HCT116 (cell line): ENCODE measurements around the gene LCE3B. TPM values are rescaled to one million over a fixed set of nuclear protein-coding genes. Genes with fewer than 3 reads are reported as not detected.

Experiments
- ATAC-seq: fragments of 200-7000 bp; cut with Tn5 transposase; 2 replicates; pipeline ENCODE4 v1.9.1; 2020; ENCODE audit warnings: mild to moderate bottlenecking, moderate library complexity
- BruUV-seq: library from RNA; stranded (reverse); fragments of 400-500 nt; replicated peaks from 2 replicates; lab custom pipeline; 2021; lab: Mats Ljungman, UMichigan
- CTCF ChIA-PET: fragments of 300-600 bp; sonication (Branson Sonifier 250); formaldehyde crosslinking; loops from one replicate; lab custom pipeline; 2021; ENCODE audit warnings: antibody characterized with exemption; lab: Charles Lee
- POLR2A ChIA-PET: fragments of 300-600, 350-600 bp; sonication (Branson Sonifier 250); formaldehyde crosslinking; loops from one replicate; lab custom pipeline; 2021; ENCODE audit warnings: antibody characterized with exemption; lab: Charles Lee
- RAD21 ChIA-PET, 2 experiments: fragments of 300-600 bp; sonication (Branson Sonifier 250); formaldehyde crosslinking; loops; one replicate each; lab custom pipeline; 2023; ENCODE audit warnings: low total read pairs in 2 of 2; ENCODE audit not compliant: uncharacterized antibody in 2 of 2, unreplicated experiment in 2 of 2, low non-redundant PET in 1 of 2; lab: Charles Lee
- DNase-seq: peaks from one replicate; pipeline ENCODE4 v3.0.0-alpha.2; 2010; ENCODE audit warnings: low read depth, low spot score
- H2AFZ ChIP-seq: fragments of 200-600 bp; shearing (Covaris generic), sonication (generic); 2 replicates; pipeline ENCODE4 v1.6.1; 2017; ENCODE audit warnings: low read depth, mixed run types, mixed read lengths, antibody characterized with exemption, low read length; ENCODE audit not compliant: poor library complexity, severe bottlenecking
- H3K27ac ChIP-seq: 2 replicates; pipeline ENCODE4 v1.5.1; 2012; ENCODE audit warnings: low read depth, low read length
- H3K27me3 ChIP-seq: fragments of 200-600 bp; sonication (generic); 2 replicates; pipeline ENCODE4 v1.6.1; 2016; ENCODE audit warnings: mixed run types, low read length, mixed read lengths; ENCODE audit not compliant: insufficient read depth
- H3K36me3 ChIP-seq, 2 experiments: fragments of 200-500 bp in 1 of 2; fragments of 200-600 bp in 1 of 2; sonication (Bioruptor generic) in 1 of 2; sonication (generic) in 1 of 2; 2 replicates each; pipeline versions ENCODE4 v1.5.1 to v1.6.1; 2014 to 2016; ENCODE audit warnings: low read length in 2 of 2, inconsistent platforms in 1 of 2, mixed read lengths in 1 of 2, mixed run types in 1 of 2; ENCODE audit not compliant: insufficient read depth in 2 of 2, control insufficient read depth in 1 of 2
- H3K4me1 ChIP-seq, 2 experiments: fragments of 200-600 bp in 1 of 2; sonication (generic) in 1 of 2; 2 replicates each; pipeline versions ENCODE4 v1.5.1 to v1.6.1; 2012 to 2017; ENCODE audit warnings: low read length in 2 of 2, inconsistent platforms in 1 of 2, mild to moderate bottlenecking in 1 of 2, mixed read lengths in 1 of 2, mixed run types in 1 of 2, moderate library complexity in 1 of 2; ENCODE audit not compliant: insufficient read depth in 2 of 2, control insufficient read depth in 1 of 2
- H3K4me2 ChIP-seq: fragments of 200-600 bp; sonication (generic); 2 replicates; pipeline ENCODE4 v1.6.1; 2017; ENCODE audit warnings: mixed run types, low read length, mixed read lengths
- H3K4me3 ChIP-seq, 2 experiments: fragments of 200-600 bp in 1 of 2; sonication (generic) in 1 of 2; replicated peaks in 1 of 2; 2 replicates each; pipeline ENCODE4 v1.5.1; 2011 to 2016; ENCODE audit warnings: low read length in 2 of 2, control low read depth in 1 of 2, low read depth in 1 of 2, mild to moderate bottlenecking in 1 of 2, mixed read lengths in 1 of 2, mixed run types in 1 of 2
- H3K79me2 ChIP-seq: fragments of 200-600 bp; sonication (generic); 2 replicates; pipeline ENCODE4 v1.6.1; 2017; ENCODE audit warnings: mild to moderate bottlenecking, mixed run types, low read length, moderate library complexity, mixed read lengths; ENCODE audit not compliant: insufficient read depth
- H3K9ac ChIP-seq: fragments of 200-600 bp; sonication (generic); 2 replicates; pipeline ENCODE4 v1.6.1; 2016; ENCODE audit warnings: low read length, mixed read lengths
- H3K9me2 ChIP-seq: fragments of 200-600 bp; sonication (generic), shearing (Covaris generic); 2 replicates; pipeline ENCODE4 v1.6.1; 2017; ENCODE audit warnings: mixed run types, mild to moderate bottlenecking, moderate library complexity; ENCODE audit not compliant: insufficient read depth
- H3K9me3 ChIP-seq, 2 experiments: fragments of 200-500 bp in 1 of 2; fragments of 200-600 bp in 1 of 2; sonication (Bioruptor generic) in 1 of 2; sonication (generic) in 1 of 2; 2 replicates each; pipeline ENCODE4 v1.6.1; 2014 to 2017; ENCODE audit warnings: low read length in 2 of 2, mixed read lengths in 2 of 2, inconsistent platforms in 1 of 2, low read depth in 1 of 2, mild to moderate bottlenecking in 1 of 2, mixed run types in 1 of 2, moderate library complexity in 1 of 2; ENCODE audit not compliant: control insufficient read depth in 1 of 2, insufficient read depth in 1 of 2
- H4K20me1 ChIP-seq: fragments of 200-600 bp; sonication (generic), shearing (Covaris generic); 2 replicates; pipeline ENCODE4 v1.6.1; 2017; ENCODE audit warnings: mixed run types, mild to moderate bottlenecking, moderate library complexity; ENCODE audit not compliant: insufficient read depth
- CEBPB ChIP-seq: IDR thresholded peaks from 2 replicates; pipeline ENCODE4 v1.6.1; 2012; ENCODE audit warnings: low read depth
- EGR1 ChIP-seq: IDR thresholded peaks from 2 replicates; pipeline ENCODE4 v1.6.1; 2012; ENCODE audit warnings: low read depth
- ELF1 ChIP-seq: IDR thresholded peaks from 2 replicates; pipeline ENCODE4 v1.6.1; 2012; ENCODE audit warnings: low read depth, borderline replicate concordance
- EZH2 ChIP-seq: fragments of 200-600 bp; sonication (generic); IDR thresholded peaks from 2 replicates; pipeline ENCODE4 v1.6.1; 2017; ENCODE audit warnings: antibody characterized with exemption, mixed run types
- EZH2phosphoT487 ChIP-seq: fragments of 200-600 bp; IDR thresholded peaks from 2 replicates; pipeline ENCODE4 v1.6.1; 2018; ENCODE audit warnings: antibody characterized with exemption, borderline replicate concordance
- FOSL1 ChIP-seq: IDR thresholded peaks from 2 replicates; pipeline ENCODE4 v1.6.1; 2012; ENCODE audit warnings: low read depth
- JUND ChIP-seq: IDR thresholded peaks from 2 replicates; pipeline ENCODE4 v1.6.1; 2012
- POLR2AphosphoS5 ChIP-seq: IDR thresholded peaks from 2 replicates; pipeline ENCODE4 v1.6.1; 2011; ENCODE audit warnings: mild to moderate bottlenecking, low read depth, low read length, moderate library complexity
- SP1 ChIP-seq: IDR thresholded peaks from 2 replicates; pipeline ENCODE4 v1.6.1; 2012; ENCODE audit warnings: low read depth
- SRF ChIP-seq: IDR thresholded peaks from 2 replicates; pipeline ENCODE4 v1.6.1; 2012; ENCODE audit warnings: low read depth
- TCF7L2 ChIP-seq: IDR thresholded peaks from 2 replicates; pipeline ENCODE4 v1.7.0; 2011; ENCODE audit warnings: borderline replicate concordance, inconsistent platforms; ENCODE audit not compliant: insufficient read depth, insufficient read length; ENCODE audit errors: extremely low read depth
- ZFX ChIP-seq: fragments of 450-650 bp; IDR thresholded peaks from 2 replicates; pipeline ENCODE4 v1.6.1; 2017
- ZNF274 ChIP-seq: fragments of 200-500 bp; sonication (Bioruptor generic); IDR thresholded peaks from 2 replicates; pipeline ENCODE4 v1.6.1; 2014; ENCODE audit warnings: mild to moderate bottlenecking, low read depth, low read length, inconsistent platforms
- intact Hi-C: fragments of 100-400 bp; cut with micrococcal nuclease; formaldehyde crosslinking; loops from 2 replicates; pipeline ENCODE4 v1.10.0; 2022
- total RNA-seq: library from RNA; stranded (reverse); gene quantifications from one replicate; pipeline ENCODE4 v1.2.1, GENCODE V29; 2021; ENCODE audit not compliant: unreplicated experiment
- TF ChIP-seq, protein P1 (sequence below): IDR thresholded peaks from 2 replicates; pipeline ENCODE4 v1.6.1; 2012
- TF ChIP-seq, protein P2 (sequence below): IDR thresholded peaks from 2 replicates; pipeline ENCODE4 v1.6.1; 2011; ENCODE audit warnings: mild to moderate bottlenecking, low read length, moderate library complexity; ENCODE audit not compliant: insufficient replicate concordance; ENCODE audit errors: extremely low read depth
- TF ChIP-seq, protein P3 (sequence below), 3 experiments: fragments of 200-600 bp in 1 of 3; sonication (generic) in 1 of 3; IDR thresholded peaks in 2 of 3; conservative IDR thresholded peaks in 1 of 3; 2 replicates each; pipeline ENCODE4 v1.5.1; 2012 to 2017; ENCODE audit warnings: low read depth in 2 of 3, low read length in 2 of 3, antibody characterized with exemption in 1 of 3, borderline replicate concordance in 1 of 3, control low read depth in 1 of 3, mild to moderate bottlenecking in 1 of 3, mixed read lengths in 1 of 3, mixed run types in 1 of 3, moderate library complexity in 1 of 3; ENCODE audit not compliant: insufficient read depth in 1 of 3
- TF ChIP-seq, protein P4 (sequence below): IDR thresholded peaks from 2 replicates; pipeline ENCODE4 v1.6.1; 2012
- TF ChIP-seq, protein P5 (sequence below): IDR thresholded peaks from 2 replicates; pipeline ENCODE4 v1.6.1; 2012; ENCODE audit warnings: low read depth

LCE3B gene
- total RNA-seq, 1 experiment from 2014 or later: not detected

DNA sequence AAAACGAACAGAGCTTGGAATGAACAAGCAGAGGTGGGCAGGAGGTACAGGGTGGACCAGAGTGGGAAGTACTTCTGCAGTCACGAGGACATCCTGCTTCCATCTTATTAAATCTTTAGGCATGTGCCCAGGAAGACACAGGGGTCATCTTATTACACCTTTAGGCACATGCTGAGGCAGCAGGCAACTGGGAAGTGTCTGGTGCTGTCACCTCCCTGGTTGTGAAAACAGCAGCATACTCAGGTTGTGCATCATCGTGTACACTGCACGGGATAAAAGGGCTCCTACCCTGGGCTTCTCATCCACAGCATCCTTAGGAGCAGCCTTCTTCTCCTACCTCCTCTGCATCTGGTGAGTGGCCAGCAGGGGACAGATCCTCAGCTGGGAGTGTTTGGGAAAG, 13.7 kb upstream of the LCE3B start, which contains the start of gene LCE3C:
LCE3C (plus strand) TSS at position 301 of the 400 bp plus-strand sequence. CDS start 498 bp downstream, outside the sequence.
- H4K20me1 ChIP-seq: no peaks in the 10 kb centered on the region
- ChIA-PET RAD21 (no interaction called here), POLR2A (no interaction called here), CTCF (no interaction called here)
- H3K9ac ChIP-seq: no peak within 1 kb of the TSS
- no peak within 1 kb of the TSS for H3K4me3 ChIP-seq
- no peaks in the 10 kb centered on the region for H3K79me2 ChIP-seq
- intact Hi-C loops: no loop called here
- no peak within 1 kb of the TSS for H3K4me2 ChIP-seq
- TF ChIP-seq EZH2phosphoT487 (no peak), EGR1 (no peak), CEBPB (no peak), ELF1 (no peak), ZFX (no peak), SP1 (no peak), JUND (no peak), TCF7L2 (no peak), EZH2 (no peak), POLR2AphosphoS5 (no peak), FOSL1 (no peak), ZNF274 (no peak), SRF (no peak)
- TF ChIP-seq, protein P1, sequence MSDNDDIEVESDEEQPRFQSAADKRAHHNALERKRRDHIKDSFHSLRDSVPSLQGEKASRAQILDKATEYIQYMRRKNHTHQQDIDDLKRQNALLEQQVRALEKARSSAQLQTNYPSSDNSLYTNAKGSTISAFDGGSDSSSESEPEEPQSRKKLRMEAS: no peak
- TF ChIP-seq, protein P2, sequence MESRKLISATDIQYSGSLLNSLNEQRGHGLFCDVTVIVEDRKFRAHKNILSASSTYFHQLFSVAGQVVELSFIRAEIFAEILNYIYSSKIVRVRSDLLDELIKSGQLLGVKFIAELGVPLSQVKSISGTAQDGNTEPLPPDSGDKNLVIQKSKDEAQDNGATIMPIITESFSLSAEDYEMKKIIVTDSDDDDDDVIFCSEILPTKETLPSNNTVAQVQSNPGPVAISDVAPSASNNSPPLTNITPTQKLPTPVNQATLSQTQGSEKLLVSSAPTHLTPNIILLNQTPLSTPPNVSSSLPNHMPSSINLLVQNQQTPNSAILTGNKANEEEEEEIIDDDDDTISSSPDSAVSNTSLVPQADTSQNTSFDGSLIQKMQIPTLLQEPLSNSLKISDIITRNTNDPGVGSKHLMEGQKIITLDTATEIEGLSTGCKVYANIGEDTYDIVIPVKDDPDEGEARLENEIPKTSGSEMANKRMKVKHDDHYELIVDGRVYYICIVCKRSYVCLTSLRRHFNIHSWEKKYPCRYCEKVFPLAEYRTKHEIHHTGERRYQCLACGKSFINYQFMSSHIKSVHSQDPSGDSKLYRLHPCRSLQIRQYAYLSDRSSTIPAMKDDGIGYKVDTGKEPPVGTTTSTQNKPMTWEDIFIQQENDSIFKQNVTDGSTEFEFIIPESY: no peak
- TF ChIP-seq, protein P3, sequence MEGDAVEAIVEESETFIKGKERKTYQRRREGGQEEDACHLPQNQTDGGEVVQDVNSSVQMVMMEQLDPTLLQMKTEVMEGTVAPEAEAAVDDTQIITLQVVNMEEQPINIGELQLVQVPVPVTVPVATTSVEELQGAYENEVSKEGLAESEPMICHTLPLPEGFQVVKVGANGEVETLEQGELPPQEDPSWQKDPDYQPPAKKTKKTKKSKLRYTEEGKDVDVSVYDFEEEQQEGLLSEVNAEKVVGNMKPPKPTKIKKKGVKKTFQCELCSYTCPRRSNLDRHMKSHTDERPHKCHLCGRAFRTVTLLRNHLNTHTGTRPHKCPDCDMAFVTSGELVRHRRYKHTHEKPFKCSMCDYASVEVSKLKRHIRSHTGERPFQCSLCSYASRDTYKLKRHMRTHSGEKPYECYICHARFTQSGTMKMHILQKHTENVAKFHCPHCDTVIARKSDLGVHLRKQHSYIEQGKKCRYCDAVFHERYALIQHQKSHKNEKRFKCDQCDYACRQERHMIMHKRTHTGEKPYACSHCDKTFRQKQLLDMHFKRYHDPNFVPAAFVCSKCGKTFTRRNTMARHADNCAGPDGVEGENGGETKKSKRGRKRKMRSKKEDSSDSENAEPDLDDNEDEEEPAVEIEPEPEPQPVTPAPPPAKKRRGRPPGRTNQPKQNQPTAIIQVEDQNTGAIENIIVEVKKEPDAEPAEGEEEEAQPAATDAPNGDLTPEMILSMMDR (IDR thresholded peaks at IDR 0.05 in 2 of 3, conservative IDR thresholded peaks at IDR 0.05 in 1 of 3; ENCODE audit: borderline replicate concordance in 1 of 3, insufficient read depth in 1 of 3, low read depth in 2 of 3, low read length in 2 of 3): no peak
- TF ChIP-seq, protein P4, sequence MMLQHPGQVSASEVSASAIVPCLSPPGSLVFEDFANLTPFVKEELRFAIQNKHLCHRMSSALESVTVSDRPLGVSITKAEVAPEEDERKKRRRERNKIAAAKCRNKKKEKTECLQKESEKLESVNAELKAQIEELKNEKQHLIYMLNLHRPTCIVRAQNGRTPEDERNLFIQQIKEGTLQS: no peak
- TF ChIP-seq, protein P5, sequence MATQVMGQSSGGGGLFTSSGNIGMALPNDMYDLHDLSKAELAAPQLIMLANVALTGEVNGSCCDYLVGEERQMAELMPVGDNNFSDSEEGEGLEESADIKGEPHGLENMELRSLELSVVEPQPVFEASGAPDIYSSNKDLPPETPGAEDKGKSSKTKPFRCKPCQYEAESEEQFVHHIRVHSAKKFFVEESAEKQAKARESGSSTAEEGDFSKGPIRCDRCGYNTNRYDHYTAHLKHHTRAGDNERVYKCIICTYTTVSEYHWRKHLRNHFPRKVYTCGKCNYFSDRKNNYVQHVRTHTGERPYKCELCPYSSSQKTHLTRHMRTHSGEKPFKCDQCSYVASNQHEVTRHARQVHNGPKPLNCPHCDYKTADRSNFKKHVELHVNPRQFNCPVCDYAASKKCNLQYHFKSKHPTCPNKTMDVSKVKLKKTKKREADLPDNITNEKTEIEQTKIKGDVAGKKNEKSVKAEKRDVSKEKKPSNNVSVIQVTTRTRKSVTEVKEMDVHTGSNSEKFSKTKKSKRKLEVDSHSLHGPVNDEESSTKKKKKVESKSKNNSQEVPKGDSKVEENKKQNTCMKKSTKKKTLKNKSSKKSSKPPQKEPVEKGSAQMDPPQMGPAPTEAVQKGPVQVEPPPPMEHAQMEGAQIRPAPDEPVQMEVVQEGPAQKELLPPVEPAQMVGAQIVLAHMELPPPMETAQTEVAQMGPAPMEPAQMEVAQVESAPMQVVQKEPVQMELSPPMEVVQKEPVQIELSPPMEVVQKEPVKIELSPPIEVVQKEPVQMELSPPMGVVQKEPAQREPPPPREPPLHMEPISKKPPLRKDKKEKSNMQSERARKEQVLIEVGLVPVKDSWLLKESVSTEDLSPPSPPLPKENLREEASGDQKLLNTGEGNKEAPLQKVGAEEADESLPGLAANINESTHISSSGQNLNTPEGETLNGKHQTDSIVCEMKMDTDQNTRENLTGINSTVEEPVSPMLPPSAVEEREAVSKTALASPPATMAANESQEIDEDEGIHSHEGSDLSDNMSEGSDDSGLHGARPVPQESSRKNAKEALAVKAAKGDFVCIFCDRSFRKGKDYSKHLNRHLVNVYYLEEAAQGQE: no peak
- ATAC-seq (no peak), DNase-seq (no peak)
- no peaks in the 10 kb centered on the region for H3K27me3 ChIP-seq
- no peaks in the 10 kb centered on the region for H3K4me1 ChIP-seq
- H3K9me2 ChIP-seq: no peaks in the 10 kb centered on the region
- H3K9me3 ChIP-seq: no peaks in the 10 kb centered on the region
- H3K27ac ChIP-seq: no peak within 1 kb of the TSS
- no peaks in the 10 kb centered on the region for H3K36me3 ChIP-seq
- no TSS peak for BruUV-seq
- no peak within 1 kb of the TSS for H2AFZ ChIP-seq
